OCI-LY7 (cell line): Measurements from ENCODE around the gene TMEM8B. TPM values are rescaled to one million over a fixed set of nuclear protein-coding genes. Genes with fewer than 3 reads are reported as not detected.

Experiments used
- BruUV-seq: library from RNA; stranded (reverse); fragments of 400-500 nt; replicated peaks from 2 replicates; lab custom pipeline; 2021; lab: Mats Ljungman, UMichigan
- CTCF ChIA-PET: fragments of 300-600 bp; sonication (Branson Sonifier 250); formaldehyde crosslinking; loops from one replicate; lab custom pipeline; 2022; ENCODE audit warnings: antibody characterized with exemption; ENCODE audit not compliant: unreplicated experiment; lab: Charles Lee
- POLR2A ChIA-PET: fragments of 300-600 bp; sonication (Branson Sonifier 250); formaldehyde crosslinking; loops from one replicate; lab custom pipeline; 2022; ENCODE audit warnings: antibody characterized with exemption; lab: Charles Lee
- DNase-seq: peaks from one replicate; pipeline ENCODE4 v3.0.0-alpha.2; 2015; ENCODE audit warnings: low spot score
- H2AFZ ChIP-seq: fragments of 200-600 bp; sonication (generic), shearing (Covaris generic); 2 replicates; pipeline ENCODE4 v1.6.1; 2014; ENCODE audit warnings: mild to moderate bottlenecking, antibody characterized with exemption, low read length, moderate library complexity
- H3K27ac ChIP-seq: fragments of 200-600 bp; sonication (generic); 2 replicates; pipeline ENCODE4 v1.5.1; 2014; ENCODE audit warnings: mixed run types, low read depth, mild to moderate bottlenecking, moderate library complexity, low read length, inconsistent platforms; ENCODE audit not compliant: poor library complexity, severe bottlenecking
- H3K36me3 ChIP-seq: fragments of 200-600 bp; sonication (generic); 2 replicates; pipeline ENCODE4 v1.6.1; 2014; ENCODE audit warnings: mild to moderate bottlenecking, antibody characterized with exemption, low read length, moderate library complexity, mixed read lengths; ENCODE audit not compliant: insufficient read depth
- H3K4me1 ChIP-seq: fragments of 200-600 bp; sonication (generic); 2 replicates; pipeline ENCODE4 v1.5.1; 2014; ENCODE audit warnings: mild to moderate bottlenecking, low read length; ENCODE audit not compliant: insufficient read depth, poor library complexity, severe bottlenecking
- H3K4me2 ChIP-seq: fragments of 200-600 bp; sonication (generic); 2 replicates; pipeline ENCODE4 v1.6.1; 2014; ENCODE audit warnings: mild to moderate bottlenecking, low read length
- H3K4me3 ChIP-seq: fragments of 200-600 bp; sonication (generic); 2 replicates; pipeline ENCODE4 v1.5.1; 2014; ENCODE audit warnings: mild to moderate bottlenecking, low read depth, low read length; ENCODE audit not compliant: poor library complexity, severe bottlenecking
- H3K79me2 ChIP-seq: fragments of 200-600 bp; sonication (generic); 2 replicates; pipeline ENCODE4 v1.6.1; 2016; ENCODE audit warnings: low read depth, mild to moderate bottlenecking, low read length, moderate library complexity, mixed read lengths; ENCODE audit not compliant: insufficient read depth
- H3K9me2 ChIP-seq: fragments of 200-600 bp; sonication (generic); 2 replicates; pipeline ENCODE4 v1.6.1; 2016; ENCODE audit warnings: mild to moderate bottlenecking, low read length, mixed read lengths; ENCODE audit not compliant: insufficient read depth
- H3K9me3 ChIP-seq: fragments of 200-600 bp; sonication (generic); 2 replicates; pipeline ENCODE4 v1.6.1; 2014; ENCODE audit warnings: mild to moderate bottlenecking, mixed run types, low read length, mixed read lengths
- H4K20me1 ChIP-seq: fragments of 200-600 bp; sonication (generic); 2 replicates; pipeline ENCODE4 v1.6.1; 2014; ENCODE audit warnings: mild to moderate bottlenecking, antibody characterized with exemption, low read length, moderate library complexity, mixed read lengths; ENCODE audit not compliant: insufficient read depth
- EZH2phosphoT487 ChIP-seq: fragments of 200-600 bp; sonication (generic); IDR thresholded peaks from 2 replicates; pipeline ENCODE4 v1.6.1; 2018; ENCODE audit warnings: low read depth, borderline replicate concordance, mild to moderate bottlenecking, mixed run types, antibody characterized with exemption, low read length, moderate library complexity, mixed read lengths
- intact Hi-C: fragments of 100-400 bp; cut with micrococcal nuclease; formaldehyde crosslinking; loops from one replicate; pipeline ENCODE4 v1.10.0; 2022; ENCODE audit not compliant: unreplicated experiment
- total RNA-seq, 2 experiments: library from RNA; depleted of rRNA in 1 of 2; stranded (reverse); fragments of >200 nt in 1 of 2; shearing (Covaris generic) in 1 of 2; gene quantifications; 2 replicates each; pipeline ENCODE4 v1.2.3, GENCODE V29; 2014 to 2022
- TF ChIP-seq, protein P1 (sequence below): fragments of 200-600 bp; sonication (generic); conservative IDR thresholded peaks from 2 replicates; pipeline ENCODE4 v1.5.1; 2014; ENCODE audit warnings: mild to moderate bottlenecking, antibody characterized with exemption, low read length, moderate library complexity, mixed read lengths

The TMEM8B gene
- total RNA-seq, 2 experiments from 2014 or later: 3.1 to 15.7 TPM

DNA sequence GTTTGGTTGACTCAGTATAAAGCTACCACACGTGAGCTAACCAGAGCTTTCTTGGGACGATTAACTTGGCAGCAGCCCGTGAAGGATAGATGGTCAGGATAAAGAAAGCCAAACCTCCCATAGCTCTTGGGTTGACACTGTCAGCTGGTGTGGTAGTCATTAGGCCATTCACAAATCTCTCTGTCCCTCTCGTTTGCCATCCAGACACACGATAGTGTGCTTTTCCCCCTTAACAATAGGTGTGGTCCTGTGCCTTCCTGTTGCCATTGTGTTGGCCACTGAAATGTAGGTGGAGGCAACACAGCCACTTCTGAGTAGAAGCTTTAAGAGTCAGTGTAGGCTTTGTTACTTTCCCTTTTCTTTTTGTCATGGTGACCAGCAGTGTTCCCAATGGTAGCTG, 29.4 kb downstream of the TMEM8B start:
- H3K9me3 ChIP-seq: no peaks in the 10 kb centered on the region
- POLR2A ChIA-PET: no interaction called here
- BruUV-seq: no TSS peak

DNA sequence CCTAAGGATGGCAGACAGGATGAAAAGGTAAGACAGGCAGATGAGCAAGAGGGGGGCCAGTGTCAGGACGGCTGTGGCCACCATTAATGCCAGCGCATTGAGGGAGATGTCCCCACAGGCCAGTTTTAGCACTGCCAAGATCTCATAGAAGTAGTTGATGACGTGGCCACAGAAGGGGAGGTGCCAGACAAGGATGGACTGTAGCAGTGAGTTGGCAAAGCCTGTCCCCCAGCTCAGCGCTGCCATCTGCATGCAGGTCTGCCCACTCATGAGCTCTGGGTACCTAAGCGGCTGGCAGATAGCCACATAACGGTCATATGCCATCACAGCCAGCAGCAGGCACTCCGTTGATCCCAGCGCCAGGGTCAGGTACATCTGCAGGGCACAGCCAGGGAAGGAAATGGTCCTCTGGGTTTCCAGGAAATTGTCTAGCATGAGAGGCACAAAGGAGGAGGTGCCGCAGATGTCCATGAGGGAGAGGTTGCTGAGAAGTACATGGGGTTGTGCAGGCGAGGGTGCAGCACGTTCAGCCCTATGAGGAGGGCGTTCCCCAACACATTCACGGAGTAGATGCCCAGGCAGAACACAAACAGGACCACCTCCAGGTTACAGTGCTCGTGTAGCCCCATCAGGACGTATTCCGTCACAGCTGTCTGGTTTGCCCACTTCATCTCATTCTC, 30.4 kb downstream of the TMEM8B start:
- Histone ChIP-seq H3K9me3 (no peaks in the 10 kb centered on the region), H4K20me1 (no peaks in the 10 kb centered on the region), H3K4me2 (no peak overlapping the region), H3K4me3 (no peak overlapping the region), H3K27ac (no peak overlapping the region), H3K4me1 (no peaks in the 10 kb centered on the region), H2AFZ (no peak overlapping the region), H3K36me3 (no peaks in the 10 kb centered on the region), H3K9me2 (no peaks in the 10 kb centered on the region), H3K79me2 (no peaks in the 10 kb centered on the region)
- TF ChIP-seq, protein P1, sequence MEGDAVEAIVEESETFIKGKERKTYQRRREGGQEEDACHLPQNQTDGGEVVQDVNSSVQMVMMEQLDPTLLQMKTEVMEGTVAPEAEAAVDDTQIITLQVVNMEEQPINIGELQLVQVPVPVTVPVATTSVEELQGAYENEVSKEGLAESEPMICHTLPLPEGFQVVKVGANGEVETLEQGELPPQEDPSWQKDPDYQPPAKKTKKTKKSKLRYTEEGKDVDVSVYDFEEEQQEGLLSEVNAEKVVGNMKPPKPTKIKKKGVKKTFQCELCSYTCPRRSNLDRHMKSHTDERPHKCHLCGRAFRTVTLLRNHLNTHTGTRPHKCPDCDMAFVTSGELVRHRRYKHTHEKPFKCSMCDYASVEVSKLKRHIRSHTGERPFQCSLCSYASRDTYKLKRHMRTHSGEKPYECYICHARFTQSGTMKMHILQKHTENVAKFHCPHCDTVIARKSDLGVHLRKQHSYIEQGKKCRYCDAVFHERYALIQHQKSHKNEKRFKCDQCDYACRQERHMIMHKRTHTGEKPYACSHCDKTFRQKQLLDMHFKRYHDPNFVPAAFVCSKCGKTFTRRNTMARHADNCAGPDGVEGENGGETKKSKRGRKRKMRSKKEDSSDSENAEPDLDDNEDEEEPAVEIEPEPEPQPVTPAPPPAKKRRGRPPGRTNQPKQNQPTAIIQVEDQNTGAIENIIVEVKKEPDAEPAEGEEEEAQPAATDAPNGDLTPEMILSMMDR: no peak
- no peak for TF ChIP-seq EZH2phosphoT487
- intact Hi-C loops: no loop called here
- no TSS peak for BruUV-seq
- ChIA-PET CTCF (no interaction called here), POLR2A (no interaction called here)
- no peak for DNase-seq

More for the DNA sequence above, 29.4 kb downstream of the TMEM8B start:
- Histone ChIP-seq H2AFZ (no peak overlapping the region), H4K20me1 (no peaks in the 10 kb centered on the region), H3K79me2 (no peaks in the 10 kb centered on the region), H3K9me2 (no peaks in the 10 kb centered on the region), H3K4me1 (no peaks in the 10 kb centered on the region), H3K4me3 (no peak overlapping the region), H3K27ac (no peak overlapping the region), H3K4me2 (no peak overlapping the region), H3K36me3 (no peaks in the 10 kb centered on the region)
- CTCF ChIA-PET: no interaction called here
- no peak for TF ChIP-seq EZH2phosphoT487
- TF ChIP-seq, protein P1: no peak
- no peak for DNase-seq
- intact Hi-C loops: no loop called here

DNA sequence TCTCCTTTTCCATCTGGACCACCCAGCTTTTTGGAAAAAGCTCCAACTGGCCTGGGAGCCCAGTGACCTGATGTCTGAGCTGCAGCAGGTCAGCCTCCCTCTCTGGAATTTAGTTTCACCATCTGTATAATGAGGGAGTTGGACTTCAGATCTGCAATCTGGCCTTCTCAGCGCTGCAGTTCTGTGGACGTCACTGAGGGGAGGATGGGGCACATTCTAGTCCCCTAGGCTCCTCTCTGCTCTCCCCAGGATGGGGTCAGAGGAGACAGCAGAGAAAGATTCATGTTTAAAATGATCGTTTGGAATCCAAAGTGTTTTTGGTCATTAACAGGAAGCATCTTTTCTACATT, 30.9 kb downstream of the TMEM8B start:
- POLR2A ChIA-PET: interaction anchor here (0.6 kb wide), 1 partner anchor 21 kb away, joined by 3 read pairs; no protein-coding TSS in a partner anchor

More for the DNA sequence above, 30.9 kb downstream of the TMEM8B start:
- Histone ChIP-seq H3K4me2 (no peak overlapping the region), H3K9me3 (no peaks in the 10 kb centered on the region), H3K79me2 (no peaks in the 10 kb centered on the region), H3K9me2 (no peaks in the 10 kb centered on the region), H3K4me1 (no peaks in the 10 kb centered on the region), H2AFZ (no peak overlapping the region), H4K20me1 (no peaks in the 10 kb centered on the region), H3K4me3 (no peak overlapping the region), H3K27ac (no peak overlapping the region), H3K36me3 (no peaks in the 10 kb centered on the region)
- no TSS peak for BruUV-seq
- DNase-seq: no peak
- CTCF ChIA-PET: no interaction called here
- no peak for TF ChIP-seq EZH2phosphoT487
- TF ChIP-seq, protein P1: no peak
- intact Hi-C loops: no loop called here
